ENCODE measurements around the gene TNNT3. TPM values are rescaled to one million over a fixed set of nuclear protein-coding genes. Genes with fewer than 3 reads are reported as not detected.
"Not testable (repeated sequence)": the region's sequence is repeated elsewhere in the genome, so short reads cannot be mapped to it uniquely, and the experiment has no call there.

TNNT3 gene
- total RNA-seq, 1 donor from 2014 or later = not detected

DNA sequence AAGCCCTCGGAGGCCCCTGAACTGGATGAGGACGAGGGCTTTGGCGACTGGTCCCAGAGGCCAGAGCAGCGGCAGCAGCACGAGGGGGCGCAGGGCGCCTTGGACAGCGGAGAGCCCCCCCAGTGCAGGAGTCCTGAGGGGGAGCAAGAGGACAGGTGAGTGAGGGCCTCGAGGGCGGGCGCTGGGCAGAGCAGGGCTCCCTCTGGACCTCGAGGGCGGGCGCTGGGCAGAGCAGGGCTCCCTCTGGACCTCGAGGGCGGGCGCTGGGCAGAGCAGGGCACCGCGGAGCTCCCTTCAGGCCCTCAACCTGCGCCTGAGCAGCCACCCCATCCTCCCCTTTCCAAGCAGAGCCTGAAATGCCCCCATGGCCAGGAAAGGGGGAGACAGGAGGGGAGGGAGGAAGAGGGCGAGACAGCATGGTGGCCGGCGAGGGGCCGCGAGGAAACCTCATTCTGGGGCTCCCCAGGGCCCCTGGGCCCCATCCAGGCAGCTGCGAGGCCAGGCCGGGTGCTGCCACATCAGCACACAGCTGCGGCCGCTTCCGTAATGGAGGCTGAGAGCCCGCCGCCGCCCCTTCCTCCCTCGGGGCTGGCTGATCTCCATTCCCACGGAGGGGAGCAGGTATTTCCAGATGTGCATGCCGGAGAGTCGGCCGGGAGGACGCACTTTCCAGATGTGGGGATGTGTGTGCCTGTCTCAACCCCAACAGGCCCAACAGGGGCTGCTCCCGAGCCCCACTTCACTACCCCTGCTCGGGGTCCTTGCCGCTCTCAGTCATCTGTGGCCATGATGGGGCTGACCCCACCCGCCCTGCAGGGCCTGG is 37.9 kb upstream of the TNNT3 start:
- FAIRE-seq (no peak), DNase-seq (ENCODE audit: low read depth) (no peak)
- no peaks in the 10 kb centered on the region for H3K27me3 ChIP-seq (ENCODE audit: control insufficient read depth, insufficient read depth, low read length)
- H3K36me3 ChIP-seq (ENCODE audit: control insufficient read depth, insufficient read depth, low read length) = no peaks in the 10 kb centered on the region
- no peak overlapping the region for H3K4me3 ChIP-seq (ENCODE audit: low read depth, low read length)
- TF ChIP-seq CTCF (IDR thresholded peaks at IDR 0.05; ENCODE audit: insufficient read depth, low read length, severe bottlenecking) = no peak

DNA sequence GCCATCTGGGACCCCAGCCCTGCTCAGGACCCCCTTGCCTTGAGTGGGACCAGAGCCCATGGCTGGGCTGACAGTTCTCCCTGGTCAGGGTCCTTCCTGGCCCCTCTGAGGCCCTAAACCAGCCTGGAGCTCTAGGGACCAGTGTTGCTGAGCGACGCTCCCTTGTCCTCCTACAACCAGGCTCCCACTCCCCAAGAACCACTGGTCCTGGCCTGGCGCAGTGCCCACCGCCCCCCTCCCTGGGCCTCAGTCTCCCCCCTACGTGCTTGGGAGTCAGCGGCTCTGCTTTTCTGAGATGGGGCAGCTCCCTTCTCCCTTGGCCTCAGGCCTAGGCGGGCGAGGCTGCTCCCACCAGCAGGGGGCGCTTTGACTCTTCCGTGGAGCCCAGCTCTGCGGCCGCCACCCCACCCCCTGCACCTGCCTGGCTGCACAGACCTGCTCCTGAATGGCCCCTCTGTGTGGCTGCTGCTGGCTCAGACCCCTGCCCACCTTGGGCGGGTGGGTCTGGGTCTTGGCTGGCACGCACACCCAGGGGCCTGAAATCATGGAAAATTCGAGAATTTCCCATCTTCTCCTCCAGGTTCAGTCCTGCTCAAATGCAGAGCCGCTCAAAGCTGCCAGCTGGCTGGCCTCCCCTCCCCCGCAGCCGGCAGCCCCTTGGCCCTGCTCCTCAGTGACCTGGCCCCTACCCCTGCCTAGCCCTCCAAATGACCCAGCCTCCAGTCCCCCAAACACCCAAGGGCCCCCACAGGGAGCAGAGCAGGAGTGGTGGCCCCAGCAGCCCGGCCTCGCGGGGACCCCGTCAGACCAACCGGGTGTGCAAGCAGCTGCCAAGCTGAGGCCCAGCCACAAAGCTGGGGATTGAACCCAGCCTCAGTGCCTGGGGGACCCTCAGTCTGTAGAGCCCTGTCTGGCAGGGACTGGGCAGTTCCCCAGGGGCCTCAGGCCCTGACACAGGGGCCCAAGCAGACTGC is 37.0 kb upstream of the TNNT3 start:
- H3K36me3 ChIP-seq (ENCODE audit: control insufficient read depth, insufficient read depth, low read length) = no peaks in the 10 kb centered on the region
- peaks cover 1% of the 10 kb centered on the region for H3K27me3 ChIP-seq (ENCODE audit: control insufficient read depth, insufficient read depth, low read length)
- DNase-seq (ENCODE audit: low read depth) (peak; percentile 35), FAIRE-seq (no peak)
- no peak overlapping the region for H3K4me3 ChIP-seq (ENCODE audit: low read depth, low read length)
- TF ChIP-seq CTCF (IDR thresholded peaks at IDR 0.05; ENCODE audit: insufficient read depth, low read length, severe bottlenecking) = peak; percentile 94

- no peak for TF ChIP-seq CTCF (IDR thresholded peaks at IDR 0.05; ENCODE audit: insufficient read depth, low read length, severe bottlenecking)
- no peak for DNase-seq (ENCODE audit: low read depth)
- no peak for FAIRE-seq
- H3K27me3 ChIP-seq (ENCODE audit: control insufficient read depth, insufficient read depth, low read length) = peaks cover 2% of the 10 kb centered on the region
- H3K36me3 ChIP-seq (ENCODE audit: control insufficient read depth, insufficient read depth, low read length) = no peaks in the 10 kb centered on the region
- H3K4me3 ChIP-seq (ENCODE audit: low read depth, low read length) = no peak overlapping the region
Observed at GRCh38 chr11:1883346-1884302, 35.9 kb upstream of the TNNT3 start.

DNA sequence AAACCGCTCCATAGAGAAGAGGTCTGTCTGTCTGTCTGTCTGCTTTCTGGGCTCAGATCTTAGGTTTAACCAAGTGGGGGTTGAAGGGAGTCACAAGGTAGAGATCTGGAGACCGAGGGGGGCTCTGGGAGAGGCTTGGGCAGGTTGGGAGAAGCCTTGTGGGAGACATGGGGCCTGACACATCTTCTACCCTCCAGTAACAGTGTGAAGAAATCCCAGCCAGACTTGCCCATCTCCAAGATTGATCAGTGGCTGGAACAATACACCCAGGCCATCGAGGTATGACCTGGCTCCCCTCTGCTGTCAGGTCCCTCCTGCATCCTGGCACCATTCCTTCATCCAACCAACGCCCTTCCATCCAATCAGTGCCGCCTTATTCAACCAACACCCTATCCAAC is 35.2 kb upstream of the TNNT3 start:
- no peak for DNase-seq (ENCODE audit: low read depth)
- no peak for TF ChIP-seq CTCF (IDR thresholded peaks at IDR 0.05; ENCODE audit: insufficient read depth, low read length, severe bottlenecking)
- peaks cover 5% of the 10 kb centered on the region for H3K27me3 ChIP-seq (ENCODE audit: control insufficient read depth, insufficient read depth, low read length)
- no peaks in the 10 kb centered on the region for H3K36me3 ChIP-seq (ENCODE audit: control insufficient read depth, insufficient read depth, low read length)
- H3K4me3 ChIP-seq (ENCODE audit: low read depth, low read length) = no peak overlapping the region
- no peak for FAIRE-seq

DNA sequence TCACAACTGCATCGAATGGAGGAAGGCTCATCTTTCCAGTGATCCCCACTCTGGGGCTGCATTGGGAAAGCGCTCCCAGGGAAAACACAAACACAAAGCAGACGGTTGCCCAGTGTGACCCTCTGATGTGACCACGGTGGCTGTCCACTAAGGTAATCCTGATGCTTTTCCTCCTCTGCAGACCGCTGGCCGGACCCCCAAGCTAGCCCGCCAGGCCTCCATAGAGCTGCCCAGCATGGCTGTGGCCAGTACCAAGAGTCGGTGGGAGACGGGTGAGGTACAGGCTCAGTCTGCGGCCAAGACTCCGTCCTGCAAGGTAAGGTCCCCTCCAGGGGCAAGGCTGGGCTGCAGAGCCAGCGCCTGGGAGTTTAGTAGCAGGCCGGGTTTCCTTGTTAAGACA is 33.0 kb upstream of the TNNT3 start:
- H3K4me3 ChIP-seq (ENCODE audit: low read depth, low read length); DNase-seq (ENCODE audit: low read depth); FAIRE-seq; H3K27me3 ChIP-seq (ENCODE audit: control insufficient read depth, insufficient read depth, low read length); H3K36me3 ChIP-seq (ENCODE audit: control insufficient read depth, insufficient read depth, low read length): not testable (repeated sequence)
